Caco-2 (cell line): ENCODE measurements around the gene DPEP2. TPM values are rescaled to one million over a fixed set of nuclear protein-coding genes. Genes with fewer than 3 reads are reported as not detected.

Source experiments
- BruUV-seq: library from RNA; stranded (reverse); fragments of 400-500 nt; replicated peaks from 2 replicates; lab custom pipeline; 2021; lab: Mats Ljungman, UMichigan
- CTCF ChIA-PET: fragments of 300-600 bp; sonication (Branson Sonifier 250); formaldehyde crosslinking; loops from one replicate; lab custom pipeline; 2022; ENCODE audit warnings: antibody characterized with exemption; lab: Charles Lee
- POLR2A ChIA-PET: fragments of 300-600 bp; sonication (Branson Sonifier 250); formaldehyde crosslinking; loops from one replicate; lab custom pipeline; 2022; ENCODE audit warnings: antibody characterized with exemption; lab: Charles Lee
- DNase-seq, 2 experiments: peaks; one replicate each; pipeline versions ENCODE4 v3.0.0 to v3.0.0-alpha.2; 2020 to 2022
- H3K27me3 ChIP-seq: replicated peaks from 2 replicates; pipeline ENCODE4 v1.6.0; 2011; ENCODE audit warnings: low read length; ENCODE audit not compliant: control insufficient read depth, insufficient read depth
- H3K36me3 ChIP-seq: 2 replicates; pipeline ENCODE4 v1.5.1; 2011; ENCODE audit warnings: low read length; ENCODE audit not compliant: control insufficient read depth, insufficient read depth
- H3K4me1 ChIP-seq: fragments of 250-450 bp; sonication (Bioruptor Pico); 2 replicates; pipeline ENCODE4 v1.5.1; 2020; ENCODE audit warnings: mild to moderate bottlenecking
- H3K4me3 ChIP-seq: 2 replicates; pipeline ENCODE4 v1.5.1; 2011; ENCODE audit warnings: low read depth, mild to moderate bottlenecking, control low read depth, low read length
- H3K9me3 ChIP-seq: fragments of 250-450 bp; sonication (Bioruptor Pico); 2 replicates; pipeline ENCODE4 v1.5.1; 2020; ENCODE audit warnings: mild to moderate bottlenecking, moderate library complexity
- H3K27ac Mint-ChIP-seq: one replicate; pipeline ENCODE4 v1.8.0; 2022; ENCODE audit warnings: mixed read lengths; ENCODE audit not compliant: unreplicated experiment
- H3K27me3 Mint-ChIP-seq: one replicate; pipeline ENCODE4 v1.8.0; 2022; ENCODE audit warnings: mixed read lengths; ENCODE audit not compliant: insufficient read depth, unreplicated experiment
- H3K36me3 Mint-ChIP-seq: one replicate; pipeline ENCODE4 v1.8.0; 2022; ENCODE audit warnings: mild to moderate bottlenecking, mixed read lengths; ENCODE audit not compliant: insufficient read depth, unreplicated experiment
- H3K4me1 Mint-ChIP-seq: one replicate; pipeline ENCODE4 v1.8.0; 2022; ENCODE audit warnings: low read depth, mixed read lengths; ENCODE audit not compliant: unreplicated experiment
- H3K4me3 Mint-ChIP-seq: one replicate; pipeline ENCODE4 v1.8.0; 2022; ENCODE audit warnings: mild to moderate bottlenecking, moderate library complexity, mixed read lengths; ENCODE audit not compliant: unreplicated experiment
- H3K9me3 Mint-ChIP-seq: one replicate; pipeline ENCODE4 v1.8.0; 2022; ENCODE audit warnings: mixed read lengths; ENCODE audit not compliant: unreplicated experiment
- CTCF ChIP-seq, 2 experiments: fragments of 200-600 bp in 1 of 2; IDR thresholded peaks; 1 replicate in 1 of 2; 2 replicates in 1 of 2; pipeline versions ENCODE4 v1.5.1 to v1.8.0; 2011 to 2022; ENCODE audit warnings: antibody characterized with exemption in 1 of 2, control low read depth in 1 of 2, inconsistent platforms in 1 of 2, low read depth in 1 of 2, low read length in 1 of 2, mild to moderate bottlenecking in 1 of 2, moderate library complexity in 1 of 2; ENCODE audit not compliant: insufficient read depth in 1 of 2, severe bottlenecking in 1 of 2, unreplicated experiment in 1 of 2
- intact Hi-C: fragments of 100-400 bp; cut with micrococcal nuclease; formaldehyde crosslinking; loops from one replicate; pipeline ENCODE4 v1.10.0; 2022; ENCODE audit not compliant: unreplicated experiment
- total RNA-seq: library from RNA; stranded (reverse); gene quantifications from 2 replicates; pipeline ENCODE4 v1.2.3, GENCODE V29; 2022

Gene DPEP2
- total RNA-seq, 1 experiment from 2014 or later, result not detected

GRCh38 chr16:68028996-68029395 is 29.7 kb upstream of the DPEP2 start:
- ChIA-PET CTCF (interaction anchor here (2.7 kb wide), 1 partner anchor 12 kb away, joined by 6 read pairs; no protein-coding TSS in a partner anchor), POLR2A (no interaction called here)
- no peak for DNase-seq
- Mint-ChIP-seq H3K36me3 (peaks cover 7% of the 10 kb centered on the region), H3K9me3 (no peaks in the 10 kb centered on the region), H3K27ac (no peak overlapping the region), H3K4me3 (no peak overlapping the region), H3K27me3 (no peaks in the 10 kb centered on the region), H3K4me1 (no peaks in the 10 kb centered on the region)
- intact Hi-C loops, result no loop called here
- Histone ChIP-seq H3K4me1 (no peaks in the 10 kb centered on the region), H3K9me3 (no peaks in the 10 kb centered on the region), H3K4me3 (no peak overlapping the region), H3K27me3 (no peaks in the 10 kb centered on the region), H3K36me3 (no peaks in the 10 kb centered on the region; the same call in none of the 2 replicates)
- no peak for TF ChIP-seq CTCF (IDR thresholded peaks at IDR 0.05; ENCODE audit: insufficient read depth in 1 of 2, low read depth in 1 of 2, low read length in 1 of 2, severe bottlenecking in 1 of 2, unreplicated experiment in 1 of 2)
- BruUV-seq, result no TSS peak

GRCh38 chr16:68022728-68023537 is 23.6 kb upstream of the DPEP2 start, which contains the start of the genes DDX28 and DUS2:
Gene DDX28, minus strand, starts transcription at chr16:68023232. Its CDS starts 30 bp downstream, at chr16:68023202.
Gene DUS2, plus strand, starts transcription at chr16:68023284. Its CDS starts 14,740 bp downstream, at chr16:68038024.
- POLR2A ChIA-PET, result interaction anchor here (0.5 to 1.9 kb wide), 12 partner anchors 20 to 1810 kb away, joined by 3 to 7 read pairs (median 3); partner anchors contain the start of genes GFOD2, PRMT7, PSMB10 and SLC7A6OS
- no peaks in the 10 kb centered on the region for H3K9me3 Mint-ChIP-seq
- Histone ChIP-seq H3K27me3 (no peaks in the 10 kb centered on the region), H3K36me3 (no peaks in the 10 kb centered on the region; the same call in none of the 2 replicates), H3K4me1 (no peaks in the 10 kb centered on the region; the same call in 1 of the 2 replicates), H3K4me3 (peak within 1 kb of the TSS; percentile 89), H3K9me3 (no peaks in the 10 kb centered on the region)
- TSS peak; percentile 69 for BruUV-seq
- TF ChIP-seq CTCF (IDR thresholded peaks at IDR 0.05; ENCODE audit: insufficient read depth in 1 of 2, low read depth in 1 of 2, low read length in 1 of 2, severe bottlenecking in 1 of 2, unreplicated experiment in 1 of 2), result no peak
- H3K27me3 Mint-ChIP-seq, result no peaks in the 10 kb centered on the region
- peak within 1 kb of the TSS; percentile 83 for H3K4me3 Mint-ChIP-seq
- CTCF ChIA-PET, result interaction anchor here (0.5 to 1.4 kb wide), 5 partner anchors 12 to 1222 kb away, joined by 3 to 7 read pairs (median 4); no protein-coding TSS in a partner anchor
- intact Hi-C loops, result loop anchor here (1.0 kb wide), 1 partner anchor 41 kb away; no protein-coding TSS in a partner anchor
- DNase-seq, result peak; percentile 94 to 96
- peak within 1 kb of the TSS; percentile 90 for H3K27ac Mint-ChIP-seq
- peaks cover 8% of the 10 kb centered on the region for H3K4me1 Mint-ChIP-seq
- H3K36me3 Mint-ChIP-seq, result peaks cover 30% of the 10 kb centered on the region

GRCh38 chr16:68022278-68022727 is 23.0 kb upstream of the DPEP2 start:
- no peaks in the 10 kb centered on the region for H3K9me3 ChIP-seq
- H3K9me3 Mint-ChIP-seq, result no peaks in the 10 kb centered on the region
- no peaks in the 10 kb centered on the region; the same call in 1 of the 2 replicates for H3K4me1 ChIP-seq
- no peaks in the 10 kb centered on the region for H3K27me3 Mint-ChIP-seq
- peak overlapping the region; percentile 89 for H3K4me3 ChIP-seq
- no peaks in the 10 kb centered on the region for H3K27me3 ChIP-seq
- peaks cover 30% of the 10 kb centered on the region for H3K36me3 Mint-ChIP-seq
- no TSS peak for BruUV-seq
- peak overlapping the region; percentile 83 for H3K4me3 Mint-ChIP-seq
- peak overlapping the region; percentile 90 for H3K27ac Mint-ChIP-seq
- TF ChIP-seq CTCF (IDR thresholded peaks at IDR 0.05; ENCODE audit: insufficient read depth in 1 of 2, low read depth in 1 of 2, low read length in 1 of 2, severe bottlenecking in 1 of 2, unreplicated experiment in 1 of 2), result no peak
- intact Hi-C loops, result no loop called here
- ChIA-PET CTCF (interaction anchor here (0.5 to 1.4 kb wide), 3 partner anchors 13 to 1221 kb away, joined by 3 to 7 read pairs (median 4); no protein-coding TSS in a partner anchor), POLR2A (interaction anchor here (0.5 to 1.9 kb wide), 5 partner anchors 19 to 1811 kb away, joined by 3 to 7 read pairs (median 3); partner anchors contain the start of genes GFOD2, PRMT7 and SLC7A6OS)
- no peaks in the 10 kb centered on the region; the same call in 1 of the 2 replicates for H3K36me3 ChIP-seq
- peaks cover 8% of the 10 kb centered on the region for H3K4me1 Mint-ChIP-seq
- DNase-seq, result no peak
